Measurements from ENCODE around the gene NHEJ1. TPM values are rescaled to one million over a fixed set of nuclear protein-coding genes. Genes with fewer than 3 reads are reported as not detected.

Gene NHEJ1
- total RNA-seq, 2 experiments from 2014 or later, result 7.2 to 8.5 TPM

DNA sequence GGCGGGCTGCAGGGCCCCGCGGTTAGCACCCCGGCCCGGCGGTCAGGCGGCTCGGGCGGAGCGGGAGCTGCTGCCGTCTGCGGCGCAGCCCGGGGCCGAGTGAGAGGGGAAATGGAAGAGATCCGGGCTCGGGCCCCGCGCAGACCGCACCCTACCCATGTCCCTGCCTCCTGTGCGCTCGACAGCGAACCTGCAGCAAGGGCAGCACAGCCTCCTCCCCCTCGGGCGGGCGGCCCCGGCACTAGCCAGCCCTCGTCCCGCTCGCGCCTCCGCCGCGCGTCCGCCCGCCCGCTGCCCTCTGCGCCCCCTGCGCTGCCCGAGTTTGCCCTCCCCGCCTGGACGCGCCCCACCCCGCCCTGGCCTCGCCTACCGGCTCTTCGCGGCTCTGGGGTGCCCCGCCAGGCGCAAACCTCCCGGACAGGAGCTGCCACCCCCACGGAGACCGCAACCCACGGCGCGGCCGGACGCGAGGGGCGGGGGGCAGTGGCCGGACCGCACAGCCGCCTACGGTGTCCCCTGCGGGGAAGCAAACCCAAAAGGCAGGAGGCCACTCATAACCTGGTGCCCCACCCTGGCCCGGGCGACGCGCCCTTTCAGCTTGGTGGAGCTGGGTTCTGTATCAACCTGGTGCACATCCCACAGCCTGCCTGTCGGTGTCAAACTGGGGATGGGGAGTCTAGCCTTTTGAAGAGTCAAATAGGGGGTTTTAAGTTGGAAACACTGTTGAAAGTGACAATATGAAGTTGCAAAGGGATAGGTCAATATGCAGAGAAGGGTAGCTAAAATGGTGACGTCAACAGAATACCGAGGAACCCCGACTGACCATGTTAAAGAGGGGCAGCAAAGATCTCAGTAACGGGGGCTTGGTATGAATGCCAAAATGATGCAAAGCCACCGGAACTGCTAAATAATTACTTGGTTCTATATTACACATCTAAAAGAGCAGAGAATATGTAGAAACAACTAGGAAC, 99.5 kb downstream of the NHEJ1 start, which contains the start of gene IHH:
IHH (minus strand) TSS at position 101 of the 971 bp plus-strand sequence. CDS start 454 bp downstream, outside the sequence.
- H3K36me3 Mint-ChIP-seq (ENCODE audit: low read depth), result no peaks in the 10 kb centered on the region
- POLR2A ChIA-PET, result no interaction called here
- no peak within 1 kb of the TSS for H3K27ac ChIP-seq (ENCODE audit: low read depth in 1 of 2, low read length in 2 of 2)
- no peak within 1 kb of the TSS for H3K27ac Mint-ChIP-seq
- no peaks in the 10 kb centered on the region for H3K9me3 Mint-ChIP-seq
- H3K27me3 Mint-ChIP-seq, result peaks cover 77% of the 10 kb centered on the region
- no peak for ATAC-seq (ENCODE audit: poor library complexity)
- intact Hi-C loops (cut with DNase I, micrococcal nuclease), result no loop called here
- peak in 3 of 14 experiments; percentile 1 to 25 (median 24) for DNase-seq
- peaks cover 38% of the 10 kb centered on the region for H3K4me1 ChIP-seq (ENCODE audit: insufficient read depth, low read length)
- peaks cover 57 to 67% of the 10 kb centered on the region in 2 experiments for H3K27me3 ChIP-seq (ENCODE audit: control insufficient read depth in 1 of 2, insufficient read depth in 2 of 2, low read length in 2 of 2)
- peaks cover 0 to 36% of the 10 kb centered on the region in 2 experiments for H3K9me3 ChIP-seq (ENCODE audit: control insufficient read depth in 1 of 2, insufficient read depth in 1 of 2, low read length in 2 of 2)
- H3K4me3 ChIP-seq (ENCODE audit: low read length), result no peak within 1 kb of the TSS
- H3K4me1 Mint-ChIP-seq (ENCODE audit: low read depth), result peaks cover 20% of the 10 kb centered on the region
- CTCF ChIA-PET, result no interaction called here
- peak within 1 kb of the TSS; percentile 67 for H3K4me3 Mint-ChIP-seq
- no peaks in the 10 kb centered on the region for H3K36me3 ChIP-seq (ENCODE audit: insufficient read depth, low read length)
- TF ChIP-seq, protein P1, sequence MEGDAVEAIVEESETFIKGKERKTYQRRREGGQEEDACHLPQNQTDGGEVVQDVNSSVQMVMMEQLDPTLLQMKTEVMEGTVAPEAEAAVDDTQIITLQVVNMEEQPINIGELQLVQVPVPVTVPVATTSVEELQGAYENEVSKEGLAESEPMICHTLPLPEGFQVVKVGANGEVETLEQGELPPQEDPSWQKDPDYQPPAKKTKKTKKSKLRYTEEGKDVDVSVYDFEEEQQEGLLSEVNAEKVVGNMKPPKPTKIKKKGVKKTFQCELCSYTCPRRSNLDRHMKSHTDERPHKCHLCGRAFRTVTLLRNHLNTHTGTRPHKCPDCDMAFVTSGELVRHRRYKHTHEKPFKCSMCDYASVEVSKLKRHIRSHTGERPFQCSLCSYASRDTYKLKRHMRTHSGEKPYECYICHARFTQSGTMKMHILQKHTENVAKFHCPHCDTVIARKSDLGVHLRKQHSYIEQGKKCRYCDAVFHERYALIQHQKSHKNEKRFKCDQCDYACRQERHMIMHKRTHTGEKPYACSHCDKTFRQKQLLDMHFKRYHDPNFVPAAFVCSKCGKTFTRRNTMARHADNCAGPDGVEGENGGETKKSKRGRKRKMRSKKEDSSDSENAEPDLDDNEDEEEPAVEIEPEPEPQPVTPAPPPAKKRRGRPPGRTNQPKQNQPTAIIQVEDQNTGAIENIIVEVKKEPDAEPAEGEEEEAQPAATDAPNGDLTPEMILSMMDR (IDR thresholded peaks at IDR 0.05), result no peak

DNA sequence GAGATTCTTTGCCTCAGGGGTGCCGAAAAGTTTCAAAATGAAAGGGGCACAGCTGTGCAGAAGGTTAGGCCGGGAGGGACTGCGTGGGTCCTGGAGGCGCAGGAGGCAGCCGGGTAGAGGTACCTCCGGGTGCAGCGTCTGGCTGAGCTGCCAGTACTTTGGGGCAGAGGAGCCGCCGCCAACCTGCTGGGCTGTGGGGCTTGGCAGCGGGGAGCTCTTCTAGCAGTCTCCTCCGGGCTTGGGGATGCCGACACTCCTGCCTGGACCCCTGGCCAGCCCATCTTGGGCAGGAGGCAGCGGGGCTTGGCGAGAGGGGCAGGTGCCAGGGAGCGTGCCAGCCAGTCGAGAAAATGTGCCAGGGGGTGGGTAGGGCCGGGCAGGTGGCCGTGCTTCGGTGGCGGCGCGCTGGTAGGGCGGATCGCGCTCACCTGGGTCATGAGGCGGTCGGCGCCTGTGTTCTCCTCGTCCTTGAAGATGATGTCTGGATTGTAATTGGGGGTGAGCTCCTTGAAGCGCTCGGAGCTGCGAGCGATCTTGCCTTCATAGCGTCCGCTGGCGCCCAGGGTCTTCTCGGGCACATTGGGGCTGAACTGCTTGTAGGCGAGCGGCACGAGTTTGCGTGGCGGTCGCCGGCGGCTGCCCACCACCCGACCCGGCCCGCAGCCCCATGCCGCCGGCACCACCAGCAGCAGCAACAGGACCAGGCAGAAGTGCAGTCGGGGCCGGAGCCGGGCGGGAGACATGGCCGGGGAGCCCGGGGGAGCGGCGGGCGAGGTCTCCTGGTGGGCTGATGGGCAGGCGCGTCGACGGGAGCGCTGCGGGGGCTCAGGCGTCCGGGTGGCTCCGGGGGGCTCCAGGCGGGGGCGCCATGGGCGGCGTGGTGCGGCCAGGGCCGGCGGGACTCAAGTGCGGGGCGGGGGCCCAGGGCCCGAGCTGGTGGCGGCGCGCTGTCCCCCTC, 100.6 kb downstream of the NHEJ1 start:
- H3K36me3 ChIP-seq (ENCODE audit: insufficient read depth, low read length), result no peaks in the 10 kb centered on the region
- peaks cover 38% of the 10 kb centered on the region for H3K4me1 ChIP-seq (ENCODE audit: insufficient read depth, low read length)
- TF ChIP-seq, protein P1 (IDR thresholded peaks at IDR 0.05), result no peak
- H3K36me3 Mint-ChIP-seq (ENCODE audit: low read depth), result no peaks in the 10 kb centered on the region
- peak in 3 of 14 experiments; percentile 5 to 17 (median 13) for DNase-seq
- peaks cover 83% of the 10 kb centered on the region for H3K27me3 Mint-ChIP-seq
- no peaks in the 10 kb centered on the region for H3K9me3 Mint-ChIP-seq
- CTCF ChIA-PET, result interaction anchor here (1.1 to 1.7 kb wide), 3 partner anchors 51 to 235 kb away, joined by 3 to 9 read pairs (median 4); no protein-coding TSS in a partner anchor
- peaks cover 61 to 77% of the 10 kb centered on the region in 2 experiments for H3K27me3 ChIP-seq (ENCODE audit: control insufficient read depth in 1 of 2, insufficient read depth in 2 of 2, low read length in 2 of 2)
- H3K4me1 Mint-ChIP-seq (ENCODE audit: low read depth), result peaks cover 20% of the 10 kb centered on the region
- intact Hi-C loops (cut with DNase I, micrococcal nuclease), result loop anchor here (2.0 to 10.0 kb wide), 4 partner anchors 152 to 295 kb away; no protein-coding TSS in a partner anchor
- H3K27ac ChIP-seq (ENCODE audit: low read depth in 1 of 2, low read length in 2 of 2), result no peak overlapping the region
- ATAC-seq (ENCODE audit: poor library complexity), result no peak
- H3K4me3 ChIP-seq (ENCODE audit: low read length), result no peak overlapping the region
- H3K27ac Mint-ChIP-seq, result no peak overlapping the region
- H3K9me3 ChIP-seq (ENCODE audit: control insufficient read depth in 1 of 2, insufficient read depth in 1 of 2, low read length in 2 of 2), result peaks cover 0 to 42% of the 10 kb centered on the region in 2 experiments
- H3K4me3 Mint-ChIP-seq, result peak overlapping the region; percentile 67
- POLR2A ChIA-PET, result interaction anchor here (1.1 kb wide), 1 partner anchor 19 kb away, joined by 4 read pairs; the partner anchor contains the start of gene CFAP65

DNA sequence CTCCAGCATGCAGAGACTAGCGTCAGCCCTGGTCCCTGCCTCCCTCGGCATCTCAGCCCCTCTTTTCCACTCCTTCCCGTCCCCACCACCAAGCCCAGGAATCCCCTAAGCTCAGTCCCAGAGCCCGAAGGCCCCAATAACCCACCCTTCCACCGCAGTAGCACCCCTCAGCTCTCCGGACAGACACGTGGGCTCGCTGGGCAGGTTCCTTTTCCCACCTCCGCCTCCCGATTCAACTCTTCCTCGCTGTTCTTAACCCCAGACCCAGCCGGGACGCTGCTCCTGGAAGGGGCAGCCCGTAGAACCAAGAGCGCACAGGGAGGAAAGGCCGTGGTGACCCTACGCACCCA, 101.3 kb downstream of the NHEJ1 start:
- Histone ChIP-seq H3K36me3 (ENCODE audit: insufficient read depth, low read length) (no peaks in the 10 kb centered on the region), H3K27ac (ENCODE audit: low read depth in 1 of 2, low read length in 2 of 2) (no peak overlapping the region), H3K27me3 (ENCODE audit: control insufficient read depth in 1 of 2, insufficient read depth in 2 of 2, low read length in 2 of 2) (peaks cover 63 to 83% of the 10 kb centered on the region in 2 experiments), H3K4me3 (ENCODE audit: low read length) (no peak overlapping the region), H3K4me1 (ENCODE audit: insufficient read depth, low read length) (peaks cover 38% of the 10 kb centered on the region), H3K9me3 (ENCODE audit: control insufficient read depth in 1 of 2, insufficient read depth in 1 of 2, low read length in 2 of 2) (peaks cover 0 to 42% of the 10 kb centered on the region in 2 experiments)
- peak in 1 of 14 experiments; percentile 9 for DNase-seq
- intact Hi-C loops (cut with DNase I, micrococcal nuclease), result loop anchor here (2.0 to 10.0 kb wide), 4 partner anchors 153 to 295 kb away; no protein-coding TSS in a partner anchor
- Mint-ChIP-seq H3K27ac (no peak overlapping the region), H3K27me3 (peaks cover 82% of the 10 kb centered on the region), H3K9me3 (no peaks in the 10 kb centered on the region), H3K4me3 (peak overlapping the region; percentile 18), H3K4me1 (ENCODE audit: low read depth) (peaks cover 20% of the 10 kb centered on the region), H3K36me3 (ENCODE audit: low read depth) (no peaks in the 10 kb centered on the region)
- ATAC-seq (ENCODE audit: poor library complexity), result no peak
- ChIA-PET CTCF (interaction anchor here (1.1 to 1.7 kb wide), 4 partner anchors 51 to 235 kb away, joined by 3 to 10 read pairs (median 6); no protein-coding TSS in a partner anchor), POLR2A (interaction anchor here (1.1 kb wide), 1 partner anchor 18 kb away, joined by 4 read pairs; the partner anchor contains the start of gene CFAP65)
- TF ChIP-seq, protein P1 (IDR thresholded peaks at IDR 0.05), result no peak
